Stimulated activated CD8-positive, alpha-beta memory T cell treated with anti-CD3 and anti-CD28 coated beads, Interleukin-2, amount 100 ng/mL, for 1 hour (primary cell): Measurements from ENCODE around the gene DDX54.

ENCODE experiments used
- DNase-seq, 2 donors: peaks; one replicate each; pipeline ENCODE4 v3.0.0-alpha.2; 2020; ENCODE audit warnings: low read depth in 2 of 2

The DDX54 gene

GRCh38 chr12:113185180-113186032 is at the start of gene DDX54, which contains the start of gene RITA1:
DDX54 (minus strand) TSS chr12:113185478; CDS start chr12:113185451, 27 bp downstream.
RITA1 (plus strand) TSS chr12:113185721; CDS start chr12:113186747, 1,026 bp downstream.
- DNase-seq, result peak; percentile 63 to 68

- DNase-seq, result no peak
These were observed 49.2 kb upstream of the DDX54 start for GRCh38 chr12:113234483-113234882.

- no peak for DNase-seq
These were observed 48.7 kb upstream of the DDX54 start for GRCh38 chr12:113233967-113234366.

- peak; percentile 30 to 46 for DNase-seq
These were observed 47.7 kb upstream of the DDX54 start for GRCh38 chr12:113232840-113233585.

GRCh38 chr12:113232089-113232839 is 47.0 kb upstream of the DDX54 start:
- no peak for DNase-seq

GRCh38 chr12:113231235-113232088 is 46.2 kb upstream of the DDX54 start:
- DNase-seq, result no peak

- DNase-seq, result no peak
These were observed 45.3 kb upstream of the DDX54 start for GRCh38 chr12:113230315-113231234.

- no peak for DNase-seq
These were observed 43.2 kb upstream of the DDX54 start for GRCh38 chr12:113228394-113229028.

GRCh38 chr12:113227686-113228391 is 42.6 kb upstream of the DDX54 start:
- no peak for DNase-seq

GRCh38 chr12:113226696-113227568 is 41.7 kb upstream of the DDX54 start:
- no peak for DNase-seq

- DNase-seq, result no peak
These were observed 39.7 kb upstream of the DDX54 start for GRCh38 chr12:113224955-113225354.

GRCh38 chr12:113222730-113223531 is 37.7 kb upstream of the DDX54 start:
- no peak for DNase-seq

GRCh38 chr12:113221997-113222729 is 36.9 kb upstream of the DDX54 start:
- no peak for DNase-seq

- peak; percentile 97 for DNase-seq
These were observed 36.1 kb upstream of the DDX54 start, which contains the start of gene TPCN1 for GRCh38 chr12:113221181-113221996. TPCN1 (plus strand) TSS chr12:113221464; CDS start chr12:113226853, 5,389 bp downstream.

GRCh38 chr12:113220593-113221180 is 35.4 kb upstream of the DDX54 start:
- no peak for DNase-seq
